ENCODE measurements around the gene ARFRP1. TPM values are rescaled to one million over a fixed set of nuclear protein-coding genes. Genes with fewer than 3 reads are reported as not detected.

ARFRP1 gene
- total and polyA plus RNA-seq, 2 of the 13 experiments (the other 11 are each of a cell fraction or from before 2014, with no cell fraction given): 32.0 to 51.1 TPM

GRCh38 chr20:63653041-63653973 lies 54.5 kb downstream of the ARFRP1 start, which contains the start of gene STMN3 (continued):
- TF ChIP-seq ZNF614 (CRISPR knock-in tag; IDR thresholded peaks at IDR 0.05; ENCODE audit: borderline replicate concordance) (peak; percentile 98), ZNF557 (CRISPR knock-in tag; IDR thresholded peaks at IDR 0.05) (peak; percentile 99), AGO1 (IDR thresholded peaks at IDR 0.05; ENCODE audit: low read depth, low read length, poor library complexity, severe bottlenecking) (no peak), ZNF747 (CRISPR knock-in tag; IDR thresholded peaks at IDR 0.05; ENCODE audit: borderline replicate concordance) (peak; percentile 92; the same call in 1 of the 2 replicates), ZNF562 (CRISPR knock-in tag; IDR thresholded peaks at IDR 0.05; ENCODE audit: borderline replicate concordance) (peak; percentile 55; the same call in 1 of the 2 replicates), ZNF547 (CRISPR knock-in tag; IDR thresholded peaks at IDR 0.05) (peak; percentile 83), ETV5 (CRISPR knock-in tag; IDR thresholded peaks at IDR 0.05; ENCODE audit: borderline replicate concordance) (peak; percentile 99), ZNF333 (CRISPR knock-in tag; IDR thresholded peaks at IDR 0.05; ENCODE audit: borderline replicate concordance) (peak; percentile 91; the same call in 1 of the 2 replicates), ZNF563 (CRISPR knock-in tag; IDR thresholded peaks at IDR 0.05) (peak; percentile 97), ZNF652 (CRISPR knock-in tag; IDR thresholded peaks at IDR 0.05; ENCODE audit: borderline replicate concordance, low read depth) (peak; percentile 71), ETV6 (CRISPR knock-in tag; conservative IDR thresholded peaks at IDR 0.05) (peak; percentile 99), ZNF772 (CRISPR knock-in tag; IDR thresholded peaks at IDR 0.05) (peak; percentile 99), NR2F1 (CRISPR knock-in tag; IDR thresholded peaks at IDR 0.05) (peak in 1 of 2 experiments; percentile 76; a peak in 2 of 4 replicates), ZNF317 (CRISPR knock-in tag; IDR thresholded peaks at IDR 0.05) (0 out of 2 replicates have a peak, but pooled peaks have one; percentile 43), ONECUT2 (CRISPR knock-in tag; IDR thresholded peaks at IDR 0.05) (peak; percentile 84), FOXK1 (CRISPR knock-in tag; IDR thresholded peaks at IDR 0.05; ENCODE audit: borderline replicate concordance, low read depth) (peak; percentile 93; the same call in 1 of the 2 replicates), ZNF543 (CRISPR knock-in tag; IDR thresholded peaks at IDR 0.05) (peak; percentile 94; the same call in 1 of the 2 replicates), HOXA9 (CRISPR knock-in tag; IDR thresholded peaks at IDR 0.05; ENCODE audit: borderline replicate concordance) (peak; percentile 99), HNRNPUL1 (IDR thresholded peaks at IDR 0.05; ENCODE audit: low read depth, low read length) (no peak), RBFOX2 (IDR thresholded peaks at IDR 0.05; ENCODE audit: low read depth, low read length) (peak; percentile 55; the same call in 1 of the 2 replicates), POLR2G (IDR thresholded peaks at IDR 0.05; ENCODE audit: low read depth, low read length) (no peak)
- TF ChIP-seq, protein P1, sequence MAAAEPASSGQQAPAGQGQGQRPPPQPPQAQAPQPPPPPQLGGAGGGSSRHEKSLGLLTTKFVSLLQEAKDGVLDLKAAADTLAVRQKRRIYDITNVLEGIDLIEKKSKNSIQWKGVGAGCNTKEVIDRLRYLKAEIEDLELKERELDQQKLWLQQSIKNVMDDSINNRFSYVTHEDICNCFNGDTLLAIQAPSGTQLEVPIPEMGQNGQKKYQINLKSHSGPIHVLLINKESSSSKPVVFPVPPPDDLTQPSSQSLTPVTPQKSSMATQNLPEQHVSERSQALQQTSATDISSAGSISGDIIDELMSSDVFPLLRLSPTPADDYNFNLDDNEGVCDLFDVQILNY (CRISPR knock-in tag; conservative IDR thresholded peaks at IDR 0.05): peak; percentile 91
- TF ChIP-seq, protein P2, sequence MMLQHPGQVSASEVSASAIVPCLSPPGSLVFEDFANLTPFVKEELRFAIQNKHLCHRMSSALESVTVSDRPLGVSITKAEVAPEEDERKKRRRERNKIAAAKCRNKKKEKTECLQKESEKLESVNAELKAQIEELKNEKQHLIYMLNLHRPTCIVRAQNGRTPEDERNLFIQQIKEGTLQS (CRISPR knock-in tag; IDR thresholded peaks at IDR 0.05): peak; percentile 93
- TF ChIP-seq, protein P3, sequence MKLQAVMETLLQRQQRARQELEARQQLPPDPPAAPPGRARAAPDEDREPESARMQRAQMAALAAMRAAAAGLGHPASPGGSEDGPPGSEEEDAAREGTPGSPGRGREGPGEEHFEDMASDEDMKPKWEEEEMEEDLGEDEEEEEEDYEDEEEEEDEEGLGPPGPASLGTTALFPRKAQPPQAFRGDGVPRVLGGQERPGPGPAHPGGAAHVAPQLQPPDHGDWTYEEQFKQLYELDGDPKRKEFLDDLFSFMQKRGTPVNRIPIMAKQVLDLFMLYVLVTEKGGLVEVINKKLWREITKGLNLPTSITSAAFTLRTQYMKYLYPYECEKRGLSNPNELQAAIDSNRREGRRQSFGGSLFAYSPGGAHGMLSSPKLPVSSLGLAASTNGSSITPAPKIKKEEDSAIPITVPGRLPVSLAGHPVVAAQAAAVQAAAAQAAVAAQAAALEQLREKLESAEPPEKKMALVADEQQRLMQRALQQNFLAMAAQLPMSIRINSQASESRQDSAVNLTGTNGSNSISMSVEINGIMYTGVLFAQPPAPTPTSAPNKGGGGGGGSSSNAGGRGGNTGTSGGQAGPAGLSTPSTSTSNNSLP (IDR thresholded peaks at IDR 0.05; ENCODE audit: low read depth, low read length): no peak
- TF ChIP-seq, protein P4, sequence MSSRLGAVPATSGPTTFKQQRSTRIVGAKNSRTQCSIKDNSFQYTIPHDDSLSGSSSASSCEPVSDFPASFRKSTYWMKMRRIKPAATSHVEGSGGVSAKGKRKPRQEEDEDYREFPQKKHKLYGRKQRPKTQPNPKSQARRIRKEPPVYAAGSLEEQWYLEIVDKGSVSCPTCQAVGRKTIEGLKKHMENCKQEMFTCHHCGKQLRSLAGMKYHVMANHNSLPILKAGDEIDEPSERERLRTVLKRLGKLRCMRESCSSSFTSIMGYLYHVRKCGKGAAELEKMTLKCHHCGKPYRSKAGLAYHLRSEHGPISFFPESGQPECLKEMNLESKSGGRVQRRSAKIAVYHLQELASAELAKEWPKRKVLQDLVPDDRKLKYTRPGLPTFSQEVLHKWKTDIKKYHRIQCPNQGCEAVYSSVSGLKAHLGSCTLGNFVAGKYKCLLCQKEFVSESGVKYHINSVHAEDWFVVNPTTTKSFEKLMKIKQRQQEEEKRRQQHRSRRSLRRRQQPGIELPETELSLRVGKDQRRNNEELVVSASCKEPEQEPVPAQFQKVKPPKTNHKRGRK (CRISPR knock-in tag; IDR thresholded peaks at IDR 0.05): 0 out of 2 replicates have a peak, but pooled peaks have one; percentile 47
